DOHH2 (cell line): ENCODE measurements around the gene TUBB4B.

Experiments
- EZH2phosphoT487 ChIP-seq: fragments of 200-600 bp; sonication (generic); IDR thresholded peaks from 2 replicates; pipeline ENCODE4 v1.6.1; 2017; ENCODE audit warnings: borderline replicate concordance, mild to moderate bottlenecking, antibody characterized with exemption, low read length, moderate library complexity, mixed read lengths
- TF ChIP-seq, protein P1 (sequence below): fragments of 200-600 bp; sonication (generic); IDR thresholded peaks from one replicate; pipeline ENCODE4 v1.5.1; 2014; ENCODE audit warnings: antibody characterized with exemption, mild to moderate bottlenecking, low read depth, low read length; ENCODE audit not compliant: poor library complexity, severe bottlenecking

DNA sequence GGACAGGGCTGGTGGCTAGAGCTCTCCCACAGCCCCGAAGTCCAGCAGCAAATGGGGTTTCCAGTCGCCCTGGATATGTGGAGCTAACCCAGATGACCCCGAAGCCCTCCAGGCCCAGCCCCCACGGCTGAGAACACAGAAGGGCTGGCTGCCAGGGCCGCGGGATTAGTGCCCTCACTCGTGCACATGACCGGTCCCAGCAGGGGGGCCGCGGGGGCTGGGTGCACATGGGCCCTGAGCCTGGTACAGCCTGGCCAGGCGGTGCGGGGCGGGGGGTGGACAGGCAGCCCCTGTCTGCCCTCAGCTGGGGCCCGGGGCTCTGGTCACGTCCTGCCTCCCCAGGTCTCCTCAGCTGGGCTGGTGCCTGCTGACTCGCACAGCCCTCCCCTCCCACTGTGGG lies 46.7 kb upstream of the TUBB4B start:
- TF ChIP-seq EZH2phosphoT487, result no peak
- TF ChIP-seq, protein P1, sequence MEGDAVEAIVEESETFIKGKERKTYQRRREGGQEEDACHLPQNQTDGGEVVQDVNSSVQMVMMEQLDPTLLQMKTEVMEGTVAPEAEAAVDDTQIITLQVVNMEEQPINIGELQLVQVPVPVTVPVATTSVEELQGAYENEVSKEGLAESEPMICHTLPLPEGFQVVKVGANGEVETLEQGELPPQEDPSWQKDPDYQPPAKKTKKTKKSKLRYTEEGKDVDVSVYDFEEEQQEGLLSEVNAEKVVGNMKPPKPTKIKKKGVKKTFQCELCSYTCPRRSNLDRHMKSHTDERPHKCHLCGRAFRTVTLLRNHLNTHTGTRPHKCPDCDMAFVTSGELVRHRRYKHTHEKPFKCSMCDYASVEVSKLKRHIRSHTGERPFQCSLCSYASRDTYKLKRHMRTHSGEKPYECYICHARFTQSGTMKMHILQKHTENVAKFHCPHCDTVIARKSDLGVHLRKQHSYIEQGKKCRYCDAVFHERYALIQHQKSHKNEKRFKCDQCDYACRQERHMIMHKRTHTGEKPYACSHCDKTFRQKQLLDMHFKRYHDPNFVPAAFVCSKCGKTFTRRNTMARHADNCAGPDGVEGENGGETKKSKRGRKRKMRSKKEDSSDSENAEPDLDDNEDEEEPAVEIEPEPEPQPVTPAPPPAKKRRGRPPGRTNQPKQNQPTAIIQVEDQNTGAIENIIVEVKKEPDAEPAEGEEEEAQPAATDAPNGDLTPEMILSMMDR, result no peak
